ENCODE results near the gene RORB. TPM values are rescaled to one million over a fixed set of nuclear protein-coding genes. Genes with fewer than 3 reads are reported as not detected.

The RORB gene
- total RNA-seq, 4 donors from 2014 or later, result 0.04 to 0.19 (median 0.14) TPM

- no peak for TF ChIP-seq POLR2A (IDR thresholded peaks at IDR 0.05)
- no peak overlapping the region for H3K4me3 ChIP-seq (ENCODE audit: low read depth, poor library complexity, severe bottlenecking)
- DNase-seq (ENCODE audit: low spot score in 2 of 2), result no peak
- 73 to 78% methylated on average over 3 of the region's 3 CpGs for WGBS, 2 donors
- intact Hi-C loops (cut with DNase I; ENCODE audit: low total_unique reads), result no loop called here
Measured at GRCh38 chr9:74598874-74599273, 101.7 kb downstream of the RORB start.

GRCh38 chr9:74609671-74610405 is 112.7 kb downstream of the RORB start:
- no peak overlapping the region for H3K4me3 ChIP-seq (ENCODE audit: low read depth, poor library complexity, severe bottlenecking)
- WGBS, 2 donors, result 37 to 50% methylated on average over 3 of the region's 3 CpGs
- TF ChIP-seq CTCF (IDR thresholded peaks at IDR 0.05) (no peak), POLR2A (IDR thresholded peaks at IDR 0.05) (no peak)
- DNase-seq (ENCODE audit: low spot score in 2 of 2), result no peak
- intact Hi-C loops (cut with DNase I; ENCODE audit: low total_unique reads), result no loop called here

GRCh38 chr9:74610523-74611061 is 113.5 kb downstream of the RORB start:
- no peak for DNase-seq (ENCODE audit: low spot score in 2 of 2)
- no peak overlapping the region for H3K4me3 ChIP-seq (ENCODE audit: low read depth, poor library complexity, severe bottlenecking)
- intact Hi-C loops (cut with DNase I; ENCODE audit: low total_unique reads), result no loop called here
- 80 to 84% methylated on average over 2 of the region's 2 CpGs for WGBS, 2 donors
- no peak for TF ChIP-seq CTCF (IDR thresholded peaks at IDR 0.05)
- no peak for TF ChIP-seq POLR2A (IDR thresholded peaks at IDR 0.05)

- DNase-seq (ENCODE audit: low spot score in 2 of 2), result no peak
- no peak for TF ChIP-seq POLR2A (IDR thresholded peaks at IDR 0.05)
- TF ChIP-seq CTCF (IDR thresholded peaks at IDR 0.05), result no peak
- 40 to 51% methylated on average over 7 of the region's 7 CpGs for WGBS, 2 donors
- no peak overlapping the region for H3K4me3 ChIP-seq (ENCODE audit: low read depth, poor library complexity, severe bottlenecking)
- intact Hi-C loops (cut with DNase I; ENCODE audit: low total_unique reads), result no loop called here
Measured at GRCh38 chr9:74630228-74630627, 133.1 kb downstream of the RORB start.

- TF ChIP-seq CTCF (IDR thresholded peaks at IDR 0.05) (no peak), POLR2A (IDR thresholded peaks at IDR 0.05) (no peak)
- WGBS, 2 donors, result 56 to 67% methylated on average over 1 of the region's 1 CpG
- DNase-seq (ENCODE audit: low spot score in 2 of 2), result no peak
- intact Hi-C loops (cut with DNase I; ENCODE audit: low total_unique reads), result no loop called here
- no peak overlapping the region for H3K4me3 ChIP-seq (ENCODE audit: low read depth, poor library complexity, severe bottlenecking)
Measured at GRCh38 chr9:74639112-74639511, 142.0 kb downstream of the RORB start.

GRCh38 chr9:74642376-74642775 is 145.2 kb downstream of the RORB start:
- H3K4me3 ChIP-seq (ENCODE audit: low read depth, poor library complexity, severe bottlenecking), result no peak overlapping the region
- TF ChIP-seq CTCF (IDR thresholded peaks at IDR 0.05) (no peak), POLR2A (IDR thresholded peaks at IDR 0.05) (no peak)
- no peak for DNase-seq (ENCODE audit: low spot score in 2 of 2)
- whole genome bisulfite sequencing, 2 donors, result 88 to 92% methylated on average over 12 of the region's 12 CpGs
- intact Hi-C loops (cut with DNase I; ENCODE audit: low total_unique reads), result no loop called here
